ENCODE data around the gene TRABD2B. TPM values are rescaled to one million over a fixed set of nuclear protein-coding genes. Genes with fewer than 3 reads are reported as not detected.

TRABD2B gene
- total RNA-seq, 4 donors from 2014 or later = 0.05 to 0.15 (median 0.12) TPM

DNA sequence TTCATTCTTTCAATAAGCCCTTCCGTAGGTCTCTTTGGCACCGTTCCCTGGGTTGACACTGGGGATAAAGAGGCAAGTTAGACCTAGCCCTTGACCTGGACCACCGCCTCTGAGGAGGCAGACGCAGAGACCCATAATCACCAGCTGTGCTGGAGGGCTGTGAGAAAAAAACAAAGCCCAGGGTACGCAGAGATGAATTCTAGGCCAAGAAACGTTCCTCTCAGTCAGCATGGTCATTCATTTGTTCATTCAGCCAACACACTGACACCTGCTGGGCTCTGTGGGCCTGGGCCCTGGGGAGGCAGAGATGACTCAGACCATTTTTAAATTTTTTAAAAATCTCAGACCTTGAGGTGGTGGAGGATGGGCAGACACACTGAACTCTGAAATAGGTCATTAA, 26.3 kb upstream of the TRABD2B start:
- Histone ChIP-seq H3K27me3 (no peaks in the 10 kb centered on the region), H3K4me3 (no peak overlapping the region), H3K4me1 (peaks cover 7 to 30% of the 10 kb centered on the region in 2 donors), H3K9me3 (no peaks in the 10 kb centered on the region), H3K27ac (no peak overlapping the region), H3K36me3 (no peaks in the 10 kb centered on the region)
- ATAC-seq (no peak), DNase-seq (no peak)
- in situ Hi-C loops (cut with MboI; ENCODE audit: low sequenced_read_pairs in 4 of 4) (no loop called here), intact Hi-C loops (cut with DNase I; ENCODE audit: low total_unique reads) (loop anchor here (10.0 kb wide), 1 partner anchor 641 kb away; no protein-coding TSS in a partner anchor)
- TF ChIP-seq, protein P1, sequence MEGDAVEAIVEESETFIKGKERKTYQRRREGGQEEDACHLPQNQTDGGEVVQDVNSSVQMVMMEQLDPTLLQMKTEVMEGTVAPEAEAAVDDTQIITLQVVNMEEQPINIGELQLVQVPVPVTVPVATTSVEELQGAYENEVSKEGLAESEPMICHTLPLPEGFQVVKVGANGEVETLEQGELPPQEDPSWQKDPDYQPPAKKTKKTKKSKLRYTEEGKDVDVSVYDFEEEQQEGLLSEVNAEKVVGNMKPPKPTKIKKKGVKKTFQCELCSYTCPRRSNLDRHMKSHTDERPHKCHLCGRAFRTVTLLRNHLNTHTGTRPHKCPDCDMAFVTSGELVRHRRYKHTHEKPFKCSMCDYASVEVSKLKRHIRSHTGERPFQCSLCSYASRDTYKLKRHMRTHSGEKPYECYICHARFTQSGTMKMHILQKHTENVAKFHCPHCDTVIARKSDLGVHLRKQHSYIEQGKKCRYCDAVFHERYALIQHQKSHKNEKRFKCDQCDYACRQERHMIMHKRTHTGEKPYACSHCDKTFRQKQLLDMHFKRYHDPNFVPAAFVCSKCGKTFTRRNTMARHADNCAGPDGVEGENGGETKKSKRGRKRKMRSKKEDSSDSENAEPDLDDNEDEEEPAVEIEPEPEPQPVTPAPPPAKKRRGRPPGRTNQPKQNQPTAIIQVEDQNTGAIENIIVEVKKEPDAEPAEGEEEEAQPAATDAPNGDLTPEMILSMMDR (IDR thresholded peaks at IDR 0.05 in 4 of 5, conservative IDR thresholded peaks at IDR 0.05 in 1 of 5) = no peak
- TF ChIP-seq POLR2A (IDR thresholded peaks at IDR 0.05) = no peak

- DNase-seq (no peak), ATAC-seq (no peak)
- Histone ChIP-seq H3K36me3 (no peaks in the 10 kb centered on the region), H3K27ac (no peak overlapping the region), H3K4me3 (no peak overlapping the region), H3K9me3 (no peaks in the 10 kb centered on the region), H3K27me3 (no peaks in the 10 kb centered on the region), H3K4me1 (peaks cover 7 to 30% of the 10 kb centered on the region in 2 donors)
- intact Hi-C loops (cut with DNase I; ENCODE audit: low total_unique reads) = loop anchor here (10.0 kb wide), 1 partner anchor 642 kb away; no protein-coding TSS in a partner anchor
- no peak for TF ChIP-seq POLR2A (IDR thresholded peaks at IDR 0.05)
- TF ChIP-seq, protein P1 (IDR thresholded peaks at IDR 0.05 in 4 of 5, conservative IDR thresholded peaks at IDR 0.05 in 1 of 5) = no peak
- in situ Hi-C loops (cut with MboI; ENCODE audit: low sequenced_read_pairs in 4 of 4) = no loop called here
Measured at GRCh38 chr1:48022306-48022705, 25.1 kb upstream of the TRABD2B start.

GRCh38 chr1:48021792-48022191, 24.6 kb upstream of the TRABD2B start:
- Histone ChIP-seq H3K4me1 (peaks cover 7 to 26% of the 10 kb centered on the region in 2 donors), H3K36me3 (no peaks in the 10 kb centered on the region), H3K9me3 (no peaks in the 10 kb centered on the region), H3K27ac (no peak overlapping the region), H3K27me3 (no peaks in the 10 kb centered on the region), H3K4me3 (no peak overlapping the region)
- ATAC-seq (no peak), DNase-seq (no peak)
- in situ Hi-C loops (cut with MboI; ENCODE audit: low sequenced_read_pairs in 4 of 4) (no loop called here), intact Hi-C loops (cut with DNase I; ENCODE audit: low total_unique reads) (loop anchor here (10.0 kb wide), 1 partner anchor 643 kb away; no protein-coding TSS in a partner anchor)
- TF ChIP-seq, protein P1 (IDR thresholded peaks at IDR 0.05 in 4 of 5, conservative IDR thresholded peaks at IDR 0.05 in 1 of 5) = no peak
- TF ChIP-seq POLR2A (IDR thresholded peaks at IDR 0.05) = no peak

DNA sequence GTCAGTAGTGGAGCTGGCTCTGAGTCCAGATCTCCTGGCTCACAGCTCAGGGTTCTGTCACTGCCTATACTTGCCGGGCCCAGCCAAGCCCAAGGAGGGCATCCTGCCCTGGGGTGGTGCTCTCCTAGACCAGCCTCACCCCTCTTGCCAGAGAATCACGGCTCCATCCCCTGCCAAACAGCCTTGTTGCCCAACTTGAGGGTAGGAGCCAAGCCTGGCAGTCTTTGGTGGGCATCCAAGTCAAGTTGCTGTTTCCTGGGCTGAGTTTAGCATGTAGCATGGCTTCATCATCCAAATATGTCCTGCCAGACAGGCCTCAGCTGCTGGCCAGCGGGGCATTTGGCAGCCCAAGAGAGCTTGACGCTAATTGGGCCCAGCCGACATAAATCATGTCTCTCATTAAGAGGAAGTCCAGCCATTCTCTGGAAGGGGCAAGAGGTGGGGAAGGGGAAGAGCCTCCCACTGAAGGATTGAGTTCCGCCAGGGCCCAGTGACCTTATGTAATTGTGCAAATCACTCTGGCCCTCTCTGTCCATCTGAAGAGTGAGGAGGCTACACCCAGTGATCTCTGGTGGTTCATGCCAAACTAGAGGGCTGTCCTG, 22.6 kb upstream of the TRABD2B start:
- DNase-seq (peak; percentile 83 to 94), ATAC-seq (peak; percentile 95 to 97)
- Histone ChIP-seq H3K4me3 (no peak overlapping the region), H3K4me1 (peaks cover 0 to 14% of the 10 kb centered on the region in 2 donors), H3K9me3 (no peaks in the 10 kb centered on the region), H3K36me3 (no peaks in the 10 kb centered on the region), H3K27me3 (no peaks in the 10 kb centered on the region), H3K27ac (peak overlapping the region; percentile 64 to 77 (median 76))
- intact Hi-C loops (cut with DNase I; ENCODE audit: low total_unique reads) (loop anchor here (2.0 to 10.0 kb wide), 2 partner anchors 125 to 645 kb away; no protein-coding TSS in a partner anchor), in situ Hi-C loops (cut with MboI; ENCODE audit: low sequenced_read_pairs in 4 of 4) (no loop called here)
- no peak for TF ChIP-seq POLR2A (IDR thresholded peaks at IDR 0.05)
- TF ChIP-seq, protein P1 (IDR thresholded peaks at IDR 0.05 in 4 of 5, conservative IDR thresholded peaks at IDR 0.05 in 1 of 5) = no peak
